ENCODE results near the gene MXD3. TPM values are rescaled to one million over a fixed set of nuclear protein-coding genes. Genes with fewer than 3 reads are reported as not detected.
A peak's percentile ranks its signal among the peaks of the same experiment; 100 is the strongest.
"Not testable (repeated sequence)": the region's sequence is repeated elsewhere in the genome, so short reads cannot be mapped to it uniquely, and the experiment has no call there.

MXD3 gene
- 10.6 TPM for polyA plus RNA-seq (2012; ENCODE audit: insufficient read depth, insufficient read length, low read depth)

DNA sequence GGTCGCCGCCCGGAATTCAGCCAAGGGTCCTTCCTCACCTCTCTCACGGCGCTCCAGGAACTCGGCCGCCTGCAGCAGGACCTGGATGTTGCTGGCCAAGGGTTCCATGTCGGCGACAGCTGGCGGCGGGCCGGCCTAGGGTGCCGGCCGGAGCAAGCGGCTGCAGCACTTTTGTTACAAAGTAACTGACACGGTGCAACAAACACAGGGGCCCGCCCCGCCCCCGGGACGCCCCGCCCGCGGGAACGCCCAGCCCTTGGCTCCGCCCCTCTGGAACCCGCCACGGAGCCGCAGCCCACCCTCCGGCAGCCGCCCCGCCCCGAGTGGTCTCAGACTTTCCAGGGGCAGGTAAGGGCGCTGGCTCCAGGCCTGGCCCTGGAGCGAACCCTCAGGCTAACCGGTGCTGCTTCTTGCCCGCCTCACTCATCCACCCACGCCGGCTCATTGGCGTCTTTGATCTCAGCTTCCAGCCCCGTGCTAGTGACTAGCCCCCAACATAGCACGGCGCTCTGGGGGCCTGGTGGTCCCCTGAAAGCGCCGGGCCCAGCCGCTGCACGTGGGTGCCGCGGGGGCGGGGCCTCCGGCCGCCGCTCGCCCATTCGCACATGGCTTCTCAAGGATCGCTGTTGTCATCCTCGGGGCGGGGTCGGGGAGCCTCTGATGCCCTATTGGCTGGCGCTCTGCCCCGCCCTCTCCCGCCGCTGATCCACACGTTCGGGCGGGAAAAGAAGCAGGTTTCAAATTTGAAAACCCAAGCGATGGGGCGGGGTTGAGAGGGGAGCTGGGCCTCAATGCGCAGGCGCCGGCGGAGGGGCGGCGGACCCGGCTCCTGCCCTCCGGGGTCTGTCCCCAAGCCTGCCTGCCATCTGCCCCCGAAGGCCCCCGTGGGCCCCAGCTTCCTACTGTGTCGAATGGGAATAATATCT, at the start of gene MXD3:
Gene MXD3, minus strand, starts transcription at position 176 of the 926 bp plus-strand sequence. Its CDS starts 68 bp downstream, at position 108.
- H3K4me1 ChIP-seq = peaks cover 6% of the 10 kb centered on the region; the same call in 1 of the 2 replicates
- no peaks in the 10 kb centered on the region for H3K9me3 ChIP-seq
- H3K27me3 ChIP-seq = no peaks in the 10 kb centered on the region
- H3K4me3 ChIP-seq (ENCODE audit: low read depth, low read length) = peak within 1 kb of the TSS; percentile 78
- peaks cover 11% of the 10 kb centered on the region for H3K36me3 ChIP-seq
- peak; percentile 100 for DNase-seq
- TF ChIP-seq CTCF (IDR thresholded peaks at IDR 0.05; ENCODE audit: low read depth, low read length) = no peak

DNA sequence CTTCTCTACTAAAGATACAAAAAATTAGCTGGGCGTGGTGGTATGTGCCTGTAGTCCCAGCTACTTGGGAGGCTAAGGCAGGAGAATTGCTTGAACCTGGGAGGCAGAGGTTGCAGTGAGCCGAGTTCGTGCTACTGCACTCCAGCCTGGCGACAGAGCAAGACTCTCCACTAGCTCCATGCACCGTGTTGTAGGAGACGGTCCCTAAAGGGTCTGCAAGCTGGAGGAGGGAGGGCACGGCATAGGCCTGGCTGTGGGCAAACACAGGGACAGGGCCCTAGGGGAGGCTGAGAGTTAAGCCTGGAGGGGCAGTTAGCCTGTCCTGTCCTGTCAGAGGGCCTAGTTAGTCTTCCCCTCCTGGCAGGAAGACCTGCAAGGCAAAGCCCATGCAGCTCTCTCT, 49.0 kb upstream of the MXD3 start:
- H3K4me3 ChIP-seq (ENCODE audit: low read depth, low read length); H3K27me3 ChIP-seq; H3K4me1 ChIP-seq; DNase-seq; H3K36me3 ChIP-seq; H3K9me3 ChIP-seq: not testable (repeated sequence)

- Histone ChIP-seq H3K4me1 (no peaks in the 10 kb centered on the region; the same call in 1 of the 2 replicates), H3K36me3 (no peaks in the 10 kb centered on the region), H3K9me3 (no peaks in the 10 kb centered on the region; the same call in 1 of the 2 replicates), H3K27me3 (no peaks in the 10 kb centered on the region), H3K4me3 (ENCODE audit: low read depth, low read length) (no peak overlapping the region)
- DNase-seq = no peak
- no peak for TF ChIP-seq CTCF (IDR thresholded peaks at IDR 0.05; ENCODE audit: low read depth, low read length)
These were observed 48.2 kb upstream of the MXD3 start for GRCh38 chr5:177359860-177360259.

DNA sequence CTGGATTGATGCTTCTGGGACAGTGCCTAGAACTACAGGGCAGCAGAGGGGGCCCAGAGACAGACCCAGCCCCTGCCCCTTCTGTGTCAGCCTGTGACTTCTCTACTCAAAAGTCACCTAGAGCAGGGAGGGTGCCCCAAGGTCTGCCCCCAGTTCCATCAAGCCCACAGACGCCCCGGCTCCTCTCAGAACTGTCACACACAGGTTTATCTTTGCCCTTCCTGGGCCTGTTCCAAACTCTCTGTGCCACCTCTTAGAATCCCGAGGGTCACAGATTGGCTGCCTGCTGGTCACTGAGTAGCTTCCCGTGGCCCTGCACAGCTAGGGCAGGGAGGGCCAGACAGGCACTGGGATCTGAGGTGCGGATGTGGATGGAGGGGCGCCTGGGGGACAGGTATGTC, 47.8 kb upstream of the MXD3 start:
- no peak overlapping the region for H3K4me3 ChIP-seq (ENCODE audit: low read depth, low read length)
- H3K9me3 ChIP-seq = no peaks in the 10 kb centered on the region; the same call in 1 of the 2 replicates
- TF ChIP-seq CTCF (IDR thresholded peaks at IDR 0.05; ENCODE audit: low read depth, low read length) = no peak
- no peaks in the 10 kb centered on the region for H3K27me3 ChIP-seq
- H3K4me1 ChIP-seq = no peaks in the 10 kb centered on the region; the same call in 1 of the 2 replicates
- no peaks in the 10 kb centered on the region for H3K36me3 ChIP-seq
- DNase-seq = no peak

GRCh38 chr5:177358370-177358819, 46.7 kb upstream of the MXD3 start:
- Histone ChIP-seq H3K27me3 (no peaks in the 10 kb centered on the region), H3K36me3 (no peaks in the 10 kb centered on the region), H3K4me1 (no peaks in the 10 kb centered on the region; the same call in 1 of the 2 replicates), H3K4me3 (ENCODE audit: low read depth, low read length) (no peak overlapping the region), H3K9me3 (no peaks in the 10 kb centered on the region; the same call in 1 of the 2 replicates)
- TF ChIP-seq CTCF (IDR thresholded peaks at IDR 0.05; ENCODE audit: low read depth, low read length) = no peak
- no peak for DNase-seq

- Histone ChIP-seq H3K4me3 (ENCODE audit: low read depth, low read length) (no peak within 1 kb of the TSS), H3K36me3 (no peaks in the 10 kb centered on the region), H3K4me1 (no peaks in the 10 kb centered on the region; the same call in 1 of the 2 replicates), H3K27me3 (no peaks in the 10 kb centered on the region), H3K9me3 (no peaks in the 10 kb centered on the region; the same call in 1 of the 2 replicates)
- DNase-seq = no peak
- TF ChIP-seq CTCF (IDR thresholded peaks at IDR 0.05; ENCODE audit: low read depth, low read length) = no peak
These were observed 46.0 kb upstream of the MXD3 start, which contains the start of gene RGS14 for GRCh38 chr5:177357459-177358351. RGS14 (plus strand) TSS chr5:177357924; CDS start chr5:177358025, 101 bp downstream.

Data from BE2C (cell line).